SHP77 treated with DMSO at 0.1 percent for 48 hours (cell line): ENCODE measurements around the gene PLP1.
"Not testable (repeated sequence)": the region's sequence is repeated elsewhere in the genome, so short reads cannot be mapped to it uniquely, and the experiment has no call there.

Experiments
- DNase-seq: peaks from one replicate; lab custom pipeline; 2025; lab: John Stamatoyannopoulos, UW

Gene PLP1

GRCh38 chrX:103781062-103781402 lies 4.4 kb downstream of the PLP1 start:
- DNase-seq = no peak

- no peak for DNase-seq
These were observed 5.1 kb downstream of the PLP1 start for GRCh38 chrX:103781706-103782105.

- no peak for DNase-seq
These were observed 6.0 kb downstream of the PLP1 start for GRCh38 chrX:103782640-103783039.

- DNase-seq = no peak
These were observed 6.6 kb downstream of the PLP1 start for GRCh38 chrX:103783196-103783595.

GRCh38 chrX:103783971-103784370 lies 7.3 kb downstream of the PLP1 start:
- DNase-seq = no peak

GRCh38 chrX:103789004-103789403 lies 12.4 kb downstream of the PLP1 start:
- DNase-seq = no peak

GRCh38 chrX:103791228-103791627 lies 14.6 kb downstream of the PLP1 start:
- DNase-seq = no peak

GRCh38 chrX:103791826-103792485 lies 15.3 kb downstream of the PLP1 start:
- DNase-seq = no peak

GRCh38 chrX:103792916-103793544 lies 16.4 kb downstream of the PLP1 start:
- no peak for DNase-seq

- DNase-seq = no peak
These were observed 16.9 kb downstream of the PLP1 start for GRCh38 chrX:103793545-103793940.

GRCh38 chrX:103794119-103794518 lies 17.5 kb downstream of the PLP1 start:
- no peak for DNase-seq

- DNase-seq = no peak
These were observed 21.1 kb downstream of the PLP1 start for GRCh38 chrX:103797691-103798090.

- no peak for DNase-seq
These were observed 23.7 kb downstream of the PLP1 start for GRCh38 chrX:103800318-103800717.

- DNase-seq = no peak
These were observed 29.2 kb downstream of the PLP1 start for GRCh38 chrX:103805860-103806259.

- no peak for DNase-seq
These were observed 30.3 kb downstream of the PLP1 start for GRCh38 chrX:103806862-103807474.

- DNase-seq = no peak
These were observed 35.2 kb downstream of the PLP1 start for GRCh38 chrX:103811858-103812257.

GRCh38 chrX:103817101-103817500 lies 40.5 kb downstream of the PLP1 start:
- not testable (repeated sequence) for DNase-seq

GRCh38 chrX:103817502-103817901 lies 40.9 kb downstream of the PLP1 start:
- DNase-seq = peak; percentile 6

- no peak for DNase-seq
These were observed 42.4 kb downstream of the PLP1 start for GRCh38 chrX:103818842-103819619.

- not testable (repeated sequence) for DNase-seq
These were observed 44.2 kb downstream of the PLP1 start for GRCh38 chrX:103820802-103821201.

GRCh38 chrX:103823591-103823990 lies 47.0 kb downstream of the PLP1 start:
- no peak for DNase-seq

GRCh38 chrX:103825881-103826280 lies 49.2 kb downstream of the PLP1 start:
- DNase-seq = no peak

- DNase-seq = no peak
These were observed 51.9 kb downstream of the PLP1 start for GRCh38 chrX:103828529-103828928.
